ENCODE results near the gene NACA2.

DNA sequence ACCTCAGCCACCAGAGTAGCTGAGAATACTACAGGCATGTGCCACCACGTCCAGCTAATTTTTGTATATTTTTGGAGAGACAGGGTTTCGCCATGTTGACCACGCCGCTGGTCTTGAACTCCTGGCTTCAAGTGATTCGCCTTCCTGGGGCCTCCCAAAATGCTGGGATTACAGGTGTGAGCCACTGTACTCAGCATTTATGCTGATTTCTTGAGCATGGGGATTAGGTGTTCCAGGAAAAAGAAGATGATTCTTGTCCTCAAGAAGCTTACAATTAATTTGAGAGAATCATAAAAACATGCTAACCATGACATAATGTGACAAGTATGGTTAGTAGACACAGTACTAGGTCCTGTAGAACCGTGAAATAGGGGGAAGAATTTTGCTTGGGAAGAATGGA is 30.9 kb downstream of the NACA2 start:
- TF ChIP-seq, protein P1, sequence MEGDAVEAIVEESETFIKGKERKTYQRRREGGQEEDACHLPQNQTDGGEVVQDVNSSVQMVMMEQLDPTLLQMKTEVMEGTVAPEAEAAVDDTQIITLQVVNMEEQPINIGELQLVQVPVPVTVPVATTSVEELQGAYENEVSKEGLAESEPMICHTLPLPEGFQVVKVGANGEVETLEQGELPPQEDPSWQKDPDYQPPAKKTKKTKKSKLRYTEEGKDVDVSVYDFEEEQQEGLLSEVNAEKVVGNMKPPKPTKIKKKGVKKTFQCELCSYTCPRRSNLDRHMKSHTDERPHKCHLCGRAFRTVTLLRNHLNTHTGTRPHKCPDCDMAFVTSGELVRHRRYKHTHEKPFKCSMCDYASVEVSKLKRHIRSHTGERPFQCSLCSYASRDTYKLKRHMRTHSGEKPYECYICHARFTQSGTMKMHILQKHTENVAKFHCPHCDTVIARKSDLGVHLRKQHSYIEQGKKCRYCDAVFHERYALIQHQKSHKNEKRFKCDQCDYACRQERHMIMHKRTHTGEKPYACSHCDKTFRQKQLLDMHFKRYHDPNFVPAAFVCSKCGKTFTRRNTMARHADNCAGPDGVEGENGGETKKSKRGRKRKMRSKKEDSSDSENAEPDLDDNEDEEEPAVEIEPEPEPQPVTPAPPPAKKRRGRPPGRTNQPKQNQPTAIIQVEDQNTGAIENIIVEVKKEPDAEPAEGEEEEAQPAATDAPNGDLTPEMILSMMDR (optimal IDR thresholded peaks at IDR 0.05 in 1 of 3, IDR thresholded peaks at IDR 0.05 in 1 of 3, conservative IDR thresholded peaks at IDR 0.05 in 1 of 3; ENCODE audit: extremely low read depth in 1 of 3, insufficient read depth in 2 of 3, low read length in 3 of 3), result no peak
- TF ChIP-seq EZH2 (IDR thresholded peaks at IDR 0.05; ENCODE audit: low read length), result no peak

All from keratinocyte (primary cell).